ENCODE results near the gene PLA2G4B. TPM values are rescaled to one million over a fixed set of nuclear protein-coding genes. Genes with fewer than 3 reads are reported as not detected.

PLA2G4B gene
- total RNA-seq, 2 donors from 2014 or later: 6.9 to 10.1 TPM

DNA sequence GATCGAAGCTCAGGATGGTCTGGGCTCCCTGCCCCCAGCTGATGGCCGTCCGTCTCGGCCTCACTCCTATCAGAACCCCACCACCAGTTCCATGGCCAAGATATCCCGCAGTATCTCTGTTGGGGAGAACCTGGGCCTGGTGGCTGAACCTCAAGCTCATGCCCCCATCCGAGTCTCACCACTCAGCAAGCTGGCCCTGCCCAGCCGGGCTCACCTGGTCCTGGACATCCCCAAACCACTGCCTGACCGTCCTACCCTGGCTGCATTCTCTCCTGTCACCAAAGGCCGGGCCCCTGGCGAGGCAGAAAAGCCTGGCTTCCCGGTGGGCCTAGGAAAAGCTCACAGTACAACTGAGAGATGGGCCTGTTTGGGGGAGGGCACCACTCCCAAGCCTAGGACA is 15.1 kb upstream of the PLA2G4B start:
- peaks cover 3% of the 10 kb centered on the region for H3K27me3 Mint-ChIP-seq (ENCODE audit: insufficient read depth)
- TF ChIP-seq, protein P1, sequence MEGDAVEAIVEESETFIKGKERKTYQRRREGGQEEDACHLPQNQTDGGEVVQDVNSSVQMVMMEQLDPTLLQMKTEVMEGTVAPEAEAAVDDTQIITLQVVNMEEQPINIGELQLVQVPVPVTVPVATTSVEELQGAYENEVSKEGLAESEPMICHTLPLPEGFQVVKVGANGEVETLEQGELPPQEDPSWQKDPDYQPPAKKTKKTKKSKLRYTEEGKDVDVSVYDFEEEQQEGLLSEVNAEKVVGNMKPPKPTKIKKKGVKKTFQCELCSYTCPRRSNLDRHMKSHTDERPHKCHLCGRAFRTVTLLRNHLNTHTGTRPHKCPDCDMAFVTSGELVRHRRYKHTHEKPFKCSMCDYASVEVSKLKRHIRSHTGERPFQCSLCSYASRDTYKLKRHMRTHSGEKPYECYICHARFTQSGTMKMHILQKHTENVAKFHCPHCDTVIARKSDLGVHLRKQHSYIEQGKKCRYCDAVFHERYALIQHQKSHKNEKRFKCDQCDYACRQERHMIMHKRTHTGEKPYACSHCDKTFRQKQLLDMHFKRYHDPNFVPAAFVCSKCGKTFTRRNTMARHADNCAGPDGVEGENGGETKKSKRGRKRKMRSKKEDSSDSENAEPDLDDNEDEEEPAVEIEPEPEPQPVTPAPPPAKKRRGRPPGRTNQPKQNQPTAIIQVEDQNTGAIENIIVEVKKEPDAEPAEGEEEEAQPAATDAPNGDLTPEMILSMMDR (conservative IDR thresholded peaks at IDR 0.05): no peak
- H3K4me1 Mint-ChIP-seq: peaks cover 2% of the 10 kb centered on the region
- Histone ChIP-seq H3K4me3 (ENCODE audit: low read length) (no peak overlapping the region), H3K27me3 (ENCODE audit: control insufficient read depth, insufficient read depth, low read length, poor library complexity, severe bottlenecking) (no peaks in the 10 kb centered on the region), H3K36me3 (ENCODE audit: control insufficient read depth, insufficient read depth, low read length) (peaks cover 4% of the 10 kb centered on the region), H3K9me3 (ENCODE audit: control insufficient read depth, low read length) (no peaks in the 10 kb centered on the region), H3K27ac (ENCODE audit: low read depth, low read length) (no peak overlapping the region), H3K4me1 (ENCODE audit: control insufficient read depth, insufficient read depth, low read length) (no peaks in the 10 kb centered on the region), H3K9ac (ENCODE audit: extremely low read depth, low read length, poor library complexity, severe bottlenecking) (no peak overlapping the region)
- no peaks in the 10 kb centered on the region for H3K9me3 Mint-ChIP-seq
- H3K36me3 Mint-ChIP-seq (ENCODE audit: low read depth): peaks cover 15% of the 10 kb centered on the region
- no peak overlapping the region for H3K27ac Mint-ChIP-seq
- H3K4me3 Mint-ChIP-seq: no peak overlapping the region
- DNase-seq: no peak
- WGBS, 2 experiments (ENCODE audit: insufficient coverage in 1 of 2, insufficient read length in 1 of 2): 93 to 94% methylated on average over 3 to 11 of the region's 11 CpGs

DNA sequence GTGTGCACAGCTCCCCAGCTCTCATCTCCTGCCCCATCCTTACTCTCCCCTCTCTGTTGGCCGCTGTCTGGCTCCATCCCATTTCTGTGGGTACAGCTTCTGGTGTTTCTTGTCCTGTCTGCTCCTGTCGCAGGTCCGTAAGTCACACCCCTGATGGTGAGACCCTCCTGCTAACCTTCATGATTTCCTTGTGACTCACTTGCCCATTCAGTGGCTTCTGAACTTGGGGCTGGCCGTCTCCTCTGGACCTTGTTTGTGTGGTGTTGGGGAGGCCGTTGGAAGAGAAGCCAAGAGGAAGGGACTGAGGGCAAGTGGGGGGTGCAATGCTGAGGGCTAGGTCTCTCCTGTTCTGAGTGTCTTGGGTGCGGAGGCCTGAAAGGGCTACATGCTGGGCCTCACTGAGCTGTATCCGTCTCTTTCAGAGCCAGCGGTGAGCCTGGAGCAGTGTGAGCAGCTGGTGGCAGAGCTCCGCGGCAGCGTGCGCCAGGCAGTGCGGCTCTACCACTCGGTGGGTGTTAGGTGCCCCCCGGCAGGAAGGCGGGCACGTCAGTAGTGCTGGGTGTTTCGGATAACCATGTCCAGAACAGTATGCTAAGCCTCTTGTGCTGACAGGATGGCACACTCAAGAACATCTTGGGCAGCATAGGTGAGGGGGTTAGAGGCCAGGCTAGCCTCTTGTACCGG is 14.4 kb upstream of the PLA2G4B start:
- no peaks in the 10 kb centered on the region for H3K27me3 ChIP-seq (ENCODE audit: control insufficient read depth, insufficient read depth, low read length, poor library complexity, severe bottlenecking)
- no peak overlapping the region for H3K9ac ChIP-seq (ENCODE audit: extremely low read depth, low read length, poor library complexity, severe bottlenecking)
- 93 to 97% methylated on average over 15 to 19 of the region's 19 CpGs for WGBS, 2 experiments (ENCODE audit: insufficient coverage in 1 of 2, insufficient read length in 1 of 2)
- H3K9me3 Mint-ChIP-seq: no peaks in the 10 kb centered on the region
- peaks cover 5% of the 10 kb centered on the region for H3K4me1 Mint-ChIP-seq
- no peaks in the 10 kb centered on the region for H3K36me3 ChIP-seq (ENCODE audit: control insufficient read depth, insufficient read depth, low read length)
- H3K27ac ChIP-seq (ENCODE audit: low read depth, low read length): no peak overlapping the region
- TF ChIP-seq, protein P1 (conservative IDR thresholded peaks at IDR 0.05): no peak
- DNase-seq: no peak
- no peaks in the 10 kb centered on the region for H3K9me3 ChIP-seq (ENCODE audit: control insufficient read depth, low read length)
- H3K4me1 ChIP-seq (ENCODE audit: control insufficient read depth, insufficient read depth, low read length): peaks cover 4% of the 10 kb centered on the region
- H3K4me3 ChIP-seq (ENCODE audit: low read length): no peak overlapping the region
- peaks cover 15% of the 10 kb centered on the region for H3K36me3 Mint-ChIP-seq (ENCODE audit: low read depth)
- H3K27ac Mint-ChIP-seq: no peak overlapping the region
- H3K4me3 Mint-ChIP-seq: no peak overlapping the region
- H3K27me3 Mint-ChIP-seq (ENCODE audit: insufficient read depth): peaks cover 3% of the 10 kb centered on the region

- Histone ChIP-seq H3K9ac (ENCODE audit: extremely low read depth, low read length, poor library complexity, severe bottlenecking) (no peak overlapping the region), H3K9me3 (ENCODE audit: control insufficient read depth, low read length) (no peaks in the 10 kb centered on the region), H3K4me1 (ENCODE audit: control insufficient read depth, insufficient read depth, low read length) (peaks cover 4% of the 10 kb centered on the region), H3K27ac (ENCODE audit: low read depth, low read length) (no peak overlapping the region), H3K36me3 (ENCODE audit: control insufficient read depth, insufficient read depth, low read length) (no peaks in the 10 kb centered on the region), H3K4me3 (ENCODE audit: low read length) (no peak overlapping the region), H3K27me3 (ENCODE audit: control insufficient read depth, insufficient read depth, low read length, poor library complexity, severe bottlenecking) (no peaks in the 10 kb centered on the region)
- TF ChIP-seq, protein P1 (conservative IDR thresholded peaks at IDR 0.05): no peak
- Mint-ChIP-seq H3K27me3 (ENCODE audit: insufficient read depth) (peaks cover 3% of the 10 kb centered on the region), H3K27ac (no peak overlapping the region), H3K4me3 (no peak overlapping the region), H3K36me3 (ENCODE audit: low read depth) (peaks cover 16% of the 10 kb centered on the region), H3K4me1 (peaks cover 5% of the 10 kb centered on the region), H3K9me3 (no peaks in the 10 kb centered on the region)
- WGBS, 2 experiments (ENCODE audit: insufficient coverage in 1 of 2, insufficient read length in 1 of 2): 91 to 97% methylated on average over 9 to 10 of the region's 10 CpGs
- DNase-seq: no peak
Observed at GRCh38 chr15:41825145-41825544, 13.5 kb upstream of the PLA2G4B start.
